Measurements from ENCODE around the gene CNPY1. TPM values are rescaled to one million over a fixed set of nuclear protein-coding genes. Genes with fewer than 3 reads are reported as not detected.

Gene CNPY1
- total RNA-seq, 1 experiment from 2014 or later = not detected

DNA sequence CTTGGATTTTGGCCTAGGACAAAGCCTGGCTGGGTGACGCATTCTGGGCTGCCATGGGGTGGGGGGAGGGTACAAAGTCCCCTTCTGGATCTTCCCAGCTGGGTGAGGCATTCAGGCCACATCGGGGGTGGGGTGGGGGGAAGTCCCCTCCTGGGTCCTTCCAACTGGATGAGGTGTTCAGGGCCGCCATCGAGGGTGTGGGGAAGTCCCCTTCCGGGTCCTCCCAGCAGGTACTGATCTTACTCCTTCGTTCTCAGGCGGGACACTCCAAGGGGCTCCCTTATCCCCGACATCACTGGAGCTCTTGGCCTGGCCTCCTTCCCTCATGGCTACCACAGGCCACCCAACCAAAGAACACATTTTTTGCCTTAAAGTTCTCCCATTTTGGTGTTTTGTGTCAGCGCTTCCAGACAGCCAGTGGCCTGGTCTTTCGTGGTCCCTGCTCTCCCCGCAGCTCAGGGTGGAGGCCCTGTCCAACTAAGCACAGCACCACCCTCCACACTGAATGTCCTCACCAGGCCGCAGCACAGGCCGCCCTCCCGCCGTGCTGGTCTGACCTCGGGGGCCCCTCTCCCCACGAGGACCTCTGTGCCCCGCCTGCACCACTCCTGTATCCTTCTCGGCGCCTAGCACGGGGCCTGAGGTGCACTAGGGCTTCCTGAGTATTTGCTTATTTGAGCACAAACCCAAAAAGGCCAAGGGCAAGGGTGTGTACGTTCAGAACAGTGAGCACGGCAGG, 49.9 kb downstream of the CNPY1 start:
- H3K27ac ChIP-seq (ENCODE audit: low read length) = no peak overlapping the region
- no peaks in the 10 kb centered on the region for H3K9me3 ChIP-seq (ENCODE audit: control insufficient read depth, insufficient read depth, low read depth, low read length)
- DNase-seq (ENCODE audit: low read depth, low spot score) = no peak
- TF ChIP-seq, protein P1, sequence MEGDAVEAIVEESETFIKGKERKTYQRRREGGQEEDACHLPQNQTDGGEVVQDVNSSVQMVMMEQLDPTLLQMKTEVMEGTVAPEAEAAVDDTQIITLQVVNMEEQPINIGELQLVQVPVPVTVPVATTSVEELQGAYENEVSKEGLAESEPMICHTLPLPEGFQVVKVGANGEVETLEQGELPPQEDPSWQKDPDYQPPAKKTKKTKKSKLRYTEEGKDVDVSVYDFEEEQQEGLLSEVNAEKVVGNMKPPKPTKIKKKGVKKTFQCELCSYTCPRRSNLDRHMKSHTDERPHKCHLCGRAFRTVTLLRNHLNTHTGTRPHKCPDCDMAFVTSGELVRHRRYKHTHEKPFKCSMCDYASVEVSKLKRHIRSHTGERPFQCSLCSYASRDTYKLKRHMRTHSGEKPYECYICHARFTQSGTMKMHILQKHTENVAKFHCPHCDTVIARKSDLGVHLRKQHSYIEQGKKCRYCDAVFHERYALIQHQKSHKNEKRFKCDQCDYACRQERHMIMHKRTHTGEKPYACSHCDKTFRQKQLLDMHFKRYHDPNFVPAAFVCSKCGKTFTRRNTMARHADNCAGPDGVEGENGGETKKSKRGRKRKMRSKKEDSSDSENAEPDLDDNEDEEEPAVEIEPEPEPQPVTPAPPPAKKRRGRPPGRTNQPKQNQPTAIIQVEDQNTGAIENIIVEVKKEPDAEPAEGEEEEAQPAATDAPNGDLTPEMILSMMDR (IDR thresholded peaks at IDR 0.05) = no peak
- in situ Hi-C loops (cut with HindIII; ENCODE audit: low pct_unique_long_range_greater_than_20kb, low sequenced_read_pairs) (no loop called here), intact Hi-C loops (cut with micrococcal nuclease; ENCODE audit: unreplicated experiment) (no loop called here)
- peaks cover 26% of the 10 kb centered on the region for H3K27me3 ChIP-seq (ENCODE audit: control insufficient read depth, insufficient read depth, low read length)
- no peak for ATAC-seq
- no peaks in the 10 kb centered on the region for H3K4me1 ChIP-seq (ENCODE audit: control insufficient read depth, insufficient read depth, low read length)
- ChIA-PET CTCF (no interaction called here), POLR2A (no interaction called here)
- BruUV-seq (replicated peaks) = no TSS peak
- H3K36me3 ChIP-seq (ENCODE audit: control insufficient read depth, insufficient read depth, low read length) = no peaks in the 10 kb centered on the region
- H3K4me3 ChIP-seq (ENCODE audit: low read depth in 2 of 2, low read length in 2 of 2) = no peak overlapping the region

DNA sequence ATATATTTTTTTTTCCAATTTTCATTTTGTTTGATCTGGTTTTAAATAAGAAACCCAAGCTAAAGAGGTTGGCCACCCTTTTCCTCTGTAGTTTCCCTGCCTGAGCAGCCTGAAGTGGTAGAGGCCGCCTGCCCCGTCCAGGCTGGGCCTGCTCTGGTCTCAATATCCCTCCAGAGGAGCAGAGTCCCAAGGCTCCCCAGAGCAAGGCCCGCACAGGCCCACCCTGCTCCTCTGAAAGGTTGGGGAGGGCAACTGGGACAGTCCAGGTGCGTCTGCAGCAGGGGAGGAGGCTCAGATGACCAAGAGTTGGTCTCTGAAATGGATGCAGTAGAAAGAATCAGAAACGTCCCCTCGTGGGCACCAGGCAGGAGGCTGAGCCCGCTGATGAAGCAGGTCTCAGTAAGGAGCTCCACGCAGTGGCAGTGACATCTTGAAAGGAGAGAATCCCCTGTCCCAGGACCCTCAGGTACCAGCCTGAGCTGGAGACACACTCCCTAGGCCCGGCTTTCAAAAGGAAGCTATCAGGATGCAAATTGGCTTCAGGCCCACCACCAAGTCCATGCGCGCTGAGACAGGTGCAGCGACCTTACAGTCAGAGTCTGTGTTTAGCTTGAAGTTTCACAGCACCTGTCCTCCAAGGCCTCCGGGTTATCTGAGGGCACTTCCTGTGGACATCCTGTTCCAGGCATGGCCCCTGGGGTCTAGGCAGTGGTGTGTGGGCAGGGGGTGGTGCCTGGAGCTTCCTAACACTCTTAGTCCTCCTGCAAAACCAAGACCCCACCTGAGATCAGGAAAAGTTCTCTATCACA, 50.7 kb downstream of the CNPY1 start:
- DNase-seq (ENCODE audit: low read depth, low spot score) = no peak
- in situ Hi-C loops (cut with HindIII; ENCODE audit: low pct_unique_long_range_greater_than_20kb, low sequenced_read_pairs) = no loop called here
- peaks cover 18% of the 10 kb centered on the region for H3K27me3 ChIP-seq (ENCODE audit: control insufficient read depth, insufficient read depth, low read length)
- H3K4me3 ChIP-seq (ENCODE audit: low read depth in 2 of 2, low read length in 2 of 2) = no peak overlapping the region
- TF ChIP-seq, protein P2, sequence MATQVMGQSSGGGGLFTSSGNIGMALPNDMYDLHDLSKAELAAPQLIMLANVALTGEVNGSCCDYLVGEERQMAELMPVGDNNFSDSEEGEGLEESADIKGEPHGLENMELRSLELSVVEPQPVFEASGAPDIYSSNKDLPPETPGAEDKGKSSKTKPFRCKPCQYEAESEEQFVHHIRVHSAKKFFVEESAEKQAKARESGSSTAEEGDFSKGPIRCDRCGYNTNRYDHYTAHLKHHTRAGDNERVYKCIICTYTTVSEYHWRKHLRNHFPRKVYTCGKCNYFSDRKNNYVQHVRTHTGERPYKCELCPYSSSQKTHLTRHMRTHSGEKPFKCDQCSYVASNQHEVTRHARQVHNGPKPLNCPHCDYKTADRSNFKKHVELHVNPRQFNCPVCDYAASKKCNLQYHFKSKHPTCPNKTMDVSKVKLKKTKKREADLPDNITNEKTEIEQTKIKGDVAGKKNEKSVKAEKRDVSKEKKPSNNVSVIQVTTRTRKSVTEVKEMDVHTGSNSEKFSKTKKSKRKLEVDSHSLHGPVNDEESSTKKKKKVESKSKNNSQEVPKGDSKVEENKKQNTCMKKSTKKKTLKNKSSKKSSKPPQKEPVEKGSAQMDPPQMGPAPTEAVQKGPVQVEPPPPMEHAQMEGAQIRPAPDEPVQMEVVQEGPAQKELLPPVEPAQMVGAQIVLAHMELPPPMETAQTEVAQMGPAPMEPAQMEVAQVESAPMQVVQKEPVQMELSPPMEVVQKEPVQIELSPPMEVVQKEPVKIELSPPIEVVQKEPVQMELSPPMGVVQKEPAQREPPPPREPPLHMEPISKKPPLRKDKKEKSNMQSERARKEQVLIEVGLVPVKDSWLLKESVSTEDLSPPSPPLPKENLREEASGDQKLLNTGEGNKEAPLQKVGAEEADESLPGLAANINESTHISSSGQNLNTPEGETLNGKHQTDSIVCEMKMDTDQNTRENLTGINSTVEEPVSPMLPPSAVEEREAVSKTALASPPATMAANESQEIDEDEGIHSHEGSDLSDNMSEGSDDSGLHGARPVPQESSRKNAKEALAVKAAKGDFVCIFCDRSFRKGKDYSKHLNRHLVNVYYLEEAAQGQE (IDR thresholded peaks at IDR 0.05; ENCODE audit: insufficient read depth in 1 of 2, low read depth in 2 of 2, low read length in 1 of 2) = no peak
- TF ChIP-seq TCF7L2 (IDR thresholded peaks at IDR 0.05; ENCODE audit: low read depth, low read length) = no peak
- TF ChIP-seq, protein P1 (IDR thresholded peaks at IDR 0.05) = no peak
- no peak for TF ChIP-seq POLR2AphosphoS5 (IDR thresholded peaks at IDR 0.05; ENCODE audit: low read depth, low read length)
- TF ChIP-seq SIN3A (IDR thresholded peaks at IDR 0.05; ENCODE audit: borderline replicate concordance, insufficient read depth, low read depth, low read length) = no peak
- H3K9me3 ChIP-seq (ENCODE audit: control insufficient read depth, insufficient read depth, low read depth, low read length) = no peaks in the 10 kb centered on the region
- H3K36me3 ChIP-seq (ENCODE audit: control insufficient read depth, insufficient read depth, low read length) = no peaks in the 10 kb centered on the region
- intact Hi-C loops (cut with micrococcal nuclease; ENCODE audit: unreplicated experiment) = no loop called here
- no peaks in the 10 kb centered on the region for H3K4me1 ChIP-seq (ENCODE audit: control insufficient read depth, insufficient read depth, low read length)
- H3K27ac ChIP-seq (ENCODE audit: low read length) = no peak overlapping the region
- ChIA-PET CTCF (no interaction called here), POLR2A (no interaction called here)
- BruUV-seq (replicated peaks) = no TSS peak
- ATAC-seq = no peak

Measured in Panc1 (cell line).